Measurements from ENCODE around the gene CEP126.

DNA sequence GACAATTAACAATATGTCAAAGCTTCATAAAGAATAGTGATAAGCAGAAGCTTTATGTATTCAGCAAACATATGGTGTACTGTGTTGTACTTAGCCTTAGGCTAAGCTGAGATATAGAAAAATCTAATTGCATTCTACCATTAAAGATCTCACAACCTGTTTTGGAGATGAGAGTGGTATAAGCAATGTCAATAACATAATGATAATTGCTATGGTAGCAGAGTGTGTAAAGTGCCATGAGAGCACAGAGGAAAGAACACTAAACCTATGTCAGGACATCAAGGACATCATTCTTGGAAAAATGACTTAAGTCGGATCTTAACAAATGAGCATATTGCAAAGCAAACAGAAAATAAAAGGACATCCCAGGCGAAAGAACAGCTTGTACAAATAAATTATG is 30.1 kb downstream of the CEP126 start:
- TF ChIP-seq, protein P1, sequence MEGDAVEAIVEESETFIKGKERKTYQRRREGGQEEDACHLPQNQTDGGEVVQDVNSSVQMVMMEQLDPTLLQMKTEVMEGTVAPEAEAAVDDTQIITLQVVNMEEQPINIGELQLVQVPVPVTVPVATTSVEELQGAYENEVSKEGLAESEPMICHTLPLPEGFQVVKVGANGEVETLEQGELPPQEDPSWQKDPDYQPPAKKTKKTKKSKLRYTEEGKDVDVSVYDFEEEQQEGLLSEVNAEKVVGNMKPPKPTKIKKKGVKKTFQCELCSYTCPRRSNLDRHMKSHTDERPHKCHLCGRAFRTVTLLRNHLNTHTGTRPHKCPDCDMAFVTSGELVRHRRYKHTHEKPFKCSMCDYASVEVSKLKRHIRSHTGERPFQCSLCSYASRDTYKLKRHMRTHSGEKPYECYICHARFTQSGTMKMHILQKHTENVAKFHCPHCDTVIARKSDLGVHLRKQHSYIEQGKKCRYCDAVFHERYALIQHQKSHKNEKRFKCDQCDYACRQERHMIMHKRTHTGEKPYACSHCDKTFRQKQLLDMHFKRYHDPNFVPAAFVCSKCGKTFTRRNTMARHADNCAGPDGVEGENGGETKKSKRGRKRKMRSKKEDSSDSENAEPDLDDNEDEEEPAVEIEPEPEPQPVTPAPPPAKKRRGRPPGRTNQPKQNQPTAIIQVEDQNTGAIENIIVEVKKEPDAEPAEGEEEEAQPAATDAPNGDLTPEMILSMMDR (IDR thresholded peaks at IDR 0.05) = no peak
- no peak for TF ChIP-seq POLR2A (IDR thresholded peaks at IDR 0.05)
